CD4-positive, alpha-beta T cell (primary cell): ENCODE data around the gene GALK1. TPM values are rescaled to one million over a fixed set of nuclear protein-coding genes. Genes with fewer than 3 reads are reported as not detected.

ENCODE experiments used
- ATAC-seq: fragments of 200-7000 bp; cut with Tn5 transposase; one replicate; pipeline ENCODE4 v1.10.0; 2022; ENCODE audit warnings: mild to moderate bottlenecking; ENCODE audit not compliant: poor library complexity
- CTCF ChIA-PET: fragments of 350-600 bp; sonication (Branson Sonifier 250); formaldehyde crosslinking; loops from one replicate; lab custom pipeline; 2021; ENCODE audit warnings: antibody characterized with exemption, inconsistent platforms; lab: Charles Lee
- POLR2A ChIA-PET: fragments of 350-600 bp; sonication (Branson Sonifier 250); formaldehyde crosslinking; loops from one replicate; lab custom pipeline; 2021; ENCODE audit warnings: antibody characterized with exemption, inconsistent platforms; lab: Charles Lee
- DNase-seq, 14 experiments: peaks; one replicate each; pipeline ENCODE4 v3.0.0-alpha.2; 2013 to 2020; ENCODE audit warnings: mixed read lengths in 2 of 14
- H3K27ac ChIP-seq, 2 donors: one replicate each; pipeline versions ENCODE4 v1.5.1 to v1.7.0; 2013; ENCODE audit warnings: low read length in 2 of 2, low read depth in 1 of 2, mild to moderate bottlenecking in 1 of 2
- H3K27me3 ChIP-seq, 2 experiments: 1 replicate in 1 of 2; 2 replicates in 1 of 2; pipeline versions ENCODE4 v1.6.1 to v1.7.0; 2013; ENCODE audit warnings: low read length in 2 of 2, control low read depth in 1 of 2, mild to moderate bottlenecking in 1 of 2, moderate library complexity in 1 of 2; ENCODE audit not compliant: insufficient read depth in 2 of 2, control insufficient read depth in 1 of 2
- H3K36me3 ChIP-seq: one replicate; pipeline ENCODE4 v1.6.1; 2013; ENCODE audit warnings: low read length, control low read depth; ENCODE audit not compliant: insufficient read depth
- H3K4me1 ChIP-seq: one replicate; pipeline ENCODE4 v1.6.1; 2013; ENCODE audit warnings: low read length, control low read depth; ENCODE audit not compliant: insufficient read depth
- H3K4me3 ChIP-seq: one replicate; pipeline ENCODE4 v1.5.1; 2013; ENCODE audit warnings: mild to moderate bottlenecking, low read length, moderate library complexity
- H3K9me3 ChIP-seq, 2 experiments: 1 replicate in 1 of 2; 2 replicates in 1 of 2; pipeline versions ENCODE4 v1.6.1 to v1.7.0; 2013; ENCODE audit warnings: low read length in 2 of 2, mild to moderate bottlenecking in 2 of 2, control low read depth in 1 of 2, moderate library complexity in 1 of 2; ENCODE audit not compliant: control insufficient read depth in 1 of 2, insufficient read depth in 1 of 2
- H3K27ac Mint-ChIP-seq: one replicate; pipeline ENCODE4 v1.8.0; 2020; ENCODE audit warnings: mixed read lengths
- H3K27me3 Mint-ChIP-seq: one replicate; pipeline ENCODE4 v1.8.0; 2021; ENCODE audit warnings: mixed read lengths
- H3K36me3 Mint-ChIP-seq: one replicate; pipeline ENCODE4 v1.8.0; 2021; ENCODE audit warnings: low read depth, mixed read lengths
- H3K4me1 Mint-ChIP-seq: one replicate; pipeline ENCODE4 v1.8.0; 2021; ENCODE audit warnings: low read depth, mixed read lengths
- H3K4me3 Mint-ChIP-seq: one replicate; pipeline ENCODE4 v1.8.0; 2020; ENCODE audit warnings: mild to moderate bottlenecking, mixed read lengths
- H3K9me3 Mint-ChIP-seq: one replicate; pipeline ENCODE4 v1.8.0; 2020; ENCODE audit warnings: mixed read lengths
- intact Hi-C, 2 experiments: fragments of 100-400 bp; cut with DNase I in 1 of 2; cut with micrococcal nuclease in 1 of 2; formaldehyde crosslinking; loops; one replicate each; pipeline versions ENCODE4 v1.15.1 to v1.9.0; 2023 to 2025; cut with DNase I, micrococcal nuclease
- total RNA-seq, 174 experiments: library from RNA in 2 of 174; stranded (reverse) in 2 of 174; gene quantifications; one replicate each; pipeline ENCODE4 v1.2.3 and lab custom pipeline; 2021 to 2026
- TF ChIP-seq, protein P1 (sequence below): fragments of 200-600 bp; IDR thresholded peaks from one replicate; pipeline ENCODE4 v1.8.0; 2022; ENCODE audit warnings: antibody characterized with exemption, mild to moderate bottlenecking

The GALK1 gene
- total RNA-seq, 2 experiments from 2014 or later = 5.9 to 6.0 TPM

DNA sequence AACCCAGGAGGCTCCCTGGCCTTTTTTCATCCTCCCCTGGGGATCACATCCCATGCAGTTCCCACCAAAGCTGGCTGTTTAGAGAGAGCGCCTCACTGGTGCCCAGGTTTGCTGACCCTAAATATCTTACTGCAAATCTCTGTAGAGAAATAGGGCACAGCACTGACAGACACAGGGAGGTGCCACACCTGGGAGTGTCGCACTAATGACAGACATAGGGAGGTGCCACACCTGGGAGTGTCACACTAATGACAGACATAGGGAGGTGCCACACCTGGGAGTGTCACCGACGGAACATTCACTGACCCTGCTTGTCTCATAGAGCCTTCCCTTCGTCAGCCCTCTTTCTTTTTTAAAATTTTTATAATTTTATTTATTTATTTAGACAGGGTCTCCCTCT, 45.2 kb upstream of the GALK1 start:
- Histone ChIP-seq H3K4me3 (no peak overlapping the region), H3K27me3 (no peaks in the 10 kb centered on the region), H3K4me1 (no peaks in the 10 kb centered on the region), H3K36me3 (peaks cover 52% of the 10 kb centered on the region), H3K9me3 (no peaks in the 10 kb centered on the region), H3K27ac (no peak overlapping the region)
- Mint-ChIP-seq H3K27me3 (no peaks in the 10 kb centered on the region), H3K4me3 (no peak overlapping the region), H3K9me3 (no peaks in the 10 kb centered on the region), H3K36me3 (peaks cover 42% of the 10 kb centered on the region), H3K27ac (no peak overlapping the region), H3K4me1 (peaks cover 5% of the 10 kb centered on the region)
- POLR2A ChIA-PET = no interaction called here
- CTCF ChIA-PET = no interaction called here
- DNase-seq = no peak
- TF ChIP-seq, protein P1, sequence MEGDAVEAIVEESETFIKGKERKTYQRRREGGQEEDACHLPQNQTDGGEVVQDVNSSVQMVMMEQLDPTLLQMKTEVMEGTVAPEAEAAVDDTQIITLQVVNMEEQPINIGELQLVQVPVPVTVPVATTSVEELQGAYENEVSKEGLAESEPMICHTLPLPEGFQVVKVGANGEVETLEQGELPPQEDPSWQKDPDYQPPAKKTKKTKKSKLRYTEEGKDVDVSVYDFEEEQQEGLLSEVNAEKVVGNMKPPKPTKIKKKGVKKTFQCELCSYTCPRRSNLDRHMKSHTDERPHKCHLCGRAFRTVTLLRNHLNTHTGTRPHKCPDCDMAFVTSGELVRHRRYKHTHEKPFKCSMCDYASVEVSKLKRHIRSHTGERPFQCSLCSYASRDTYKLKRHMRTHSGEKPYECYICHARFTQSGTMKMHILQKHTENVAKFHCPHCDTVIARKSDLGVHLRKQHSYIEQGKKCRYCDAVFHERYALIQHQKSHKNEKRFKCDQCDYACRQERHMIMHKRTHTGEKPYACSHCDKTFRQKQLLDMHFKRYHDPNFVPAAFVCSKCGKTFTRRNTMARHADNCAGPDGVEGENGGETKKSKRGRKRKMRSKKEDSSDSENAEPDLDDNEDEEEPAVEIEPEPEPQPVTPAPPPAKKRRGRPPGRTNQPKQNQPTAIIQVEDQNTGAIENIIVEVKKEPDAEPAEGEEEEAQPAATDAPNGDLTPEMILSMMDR = no peak
- intact Hi-C loops = no loop called here
- ATAC-seq = no peak

DNA sequence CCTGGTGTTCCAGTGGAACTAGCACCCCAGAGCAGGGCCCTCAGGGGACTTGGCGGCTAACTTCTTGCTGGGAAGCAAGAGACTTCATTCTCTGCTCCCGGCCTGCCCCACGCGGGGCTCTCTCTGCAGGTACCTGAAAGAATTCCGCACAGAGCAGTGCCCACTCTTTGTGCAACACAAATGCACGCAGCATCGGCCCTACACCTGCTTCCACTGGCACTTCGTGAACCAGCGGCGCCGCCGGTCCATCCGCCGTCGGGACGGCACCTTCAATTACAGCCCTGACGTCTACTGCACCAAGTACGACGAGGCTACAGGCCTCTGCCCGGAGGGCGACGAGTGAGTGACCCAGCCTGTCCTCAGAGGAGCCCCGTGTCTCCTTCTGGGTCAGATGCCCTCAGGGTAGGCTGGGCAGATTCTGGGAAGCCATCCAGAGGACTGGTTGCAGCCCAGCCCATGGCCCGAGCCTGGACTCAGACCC, 44.7 kb upstream of the GALK1 start:
- CTCF ChIA-PET = no interaction called here

DNA sequence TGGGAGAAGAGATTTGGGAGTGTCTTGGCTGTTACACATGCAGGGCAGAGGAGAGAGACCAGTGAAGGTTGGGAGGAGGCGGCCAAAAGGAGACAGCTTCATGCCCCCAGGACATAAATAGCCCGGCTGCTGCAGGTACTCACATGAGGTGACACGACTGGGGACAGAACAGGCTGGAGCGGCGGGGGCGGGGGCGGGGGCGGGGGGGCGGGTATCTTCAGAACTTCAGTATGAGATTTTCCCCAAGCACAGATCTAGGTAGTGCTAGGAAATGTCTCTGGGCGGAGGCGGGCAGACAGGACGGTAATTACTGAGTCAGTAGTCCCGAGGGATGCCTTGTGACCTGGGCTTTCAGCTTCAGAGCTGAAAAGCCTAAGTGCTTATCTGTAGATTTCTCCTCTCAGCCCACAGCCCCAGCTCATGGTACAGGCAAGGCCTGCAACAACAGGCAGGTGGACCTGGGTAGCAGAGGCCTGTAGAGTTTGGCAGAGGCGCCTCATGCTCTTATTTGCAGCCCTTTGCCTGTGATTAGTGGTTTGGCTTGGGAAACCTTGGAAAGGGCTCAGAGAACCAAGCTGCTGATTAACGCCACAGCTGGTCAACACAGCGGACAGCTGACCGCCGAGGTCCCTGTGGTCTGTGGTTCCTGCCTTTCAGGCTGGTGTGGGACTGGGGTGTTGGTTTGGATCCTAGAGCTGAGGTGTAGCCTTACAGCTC, 44.1 kb upstream of the GALK1 start:
- Mint-ChIP-seq H3K9me3 (no peaks in the 10 kb centered on the region), H3K36me3 (peaks cover 32% of the 10 kb centered on the region), H3K4me3 (no peak overlapping the region), H3K27ac (no peak overlapping the region), H3K27me3 (no peaks in the 10 kb centered on the region), H3K4me1 (peaks cover 5% of the 10 kb centered on the region)
- Histone ChIP-seq H3K9me3 (no peaks in the 10 kb centered on the region), H3K27ac (no peak overlapping the region), H3K27me3 (no peaks in the 10 kb centered on the region), H3K4me3 (no peak overlapping the region), H3K36me3 (peaks cover 40% of the 10 kb centered on the region), H3K4me1 (no peaks in the 10 kb centered on the region)
- CTCF ChIA-PET = no interaction called here
- intact Hi-C loops = no loop called here
- no peak for DNase-seq
- POLR2A ChIA-PET = no interaction called here
- ATAC-seq = no peak
- TF ChIP-seq, protein P1 = no peak

More for the DNA sequence above, 44.7 kb upstream of the GALK1 start:
- H3K27ac Mint-ChIP-seq = no peak overlapping the region
- H3K4me3 Mint-ChIP-seq = no peak overlapping the region
- no peak overlapping the region for H3K4me3 ChIP-seq
- no peaks in the 10 kb centered on the region for H3K9me3 Mint-ChIP-seq
- H3K4me1 ChIP-seq = no peaks in the 10 kb centered on the region
- POLR2A ChIA-PET = no interaction called here
- ATAC-seq (no peak), DNase-seq (no peak)
- no peaks in the 10 kb centered on the region for H3K9me3 ChIP-seq
- no peaks in the 10 kb centered on the region for H3K27me3 Mint-ChIP-seq
- H3K36me3 Mint-ChIP-seq = peaks cover 36% of the 10 kb centered on the region
- TF ChIP-seq, protein P1 = no peak
- H3K4me1 Mint-ChIP-seq = peaks cover 5% of the 10 kb centered on the region
- H3K27ac ChIP-seq = no peak overlapping the region
- intact Hi-C loops = no loop called here
- H3K27me3 ChIP-seq = no peaks in the 10 kb centered on the region
- H3K36me3 ChIP-seq = peaks cover 46% of the 10 kb centered on the region
